Measurements from ENCODE around the gene CYTH2.

CYTH2 gene

DNA sequence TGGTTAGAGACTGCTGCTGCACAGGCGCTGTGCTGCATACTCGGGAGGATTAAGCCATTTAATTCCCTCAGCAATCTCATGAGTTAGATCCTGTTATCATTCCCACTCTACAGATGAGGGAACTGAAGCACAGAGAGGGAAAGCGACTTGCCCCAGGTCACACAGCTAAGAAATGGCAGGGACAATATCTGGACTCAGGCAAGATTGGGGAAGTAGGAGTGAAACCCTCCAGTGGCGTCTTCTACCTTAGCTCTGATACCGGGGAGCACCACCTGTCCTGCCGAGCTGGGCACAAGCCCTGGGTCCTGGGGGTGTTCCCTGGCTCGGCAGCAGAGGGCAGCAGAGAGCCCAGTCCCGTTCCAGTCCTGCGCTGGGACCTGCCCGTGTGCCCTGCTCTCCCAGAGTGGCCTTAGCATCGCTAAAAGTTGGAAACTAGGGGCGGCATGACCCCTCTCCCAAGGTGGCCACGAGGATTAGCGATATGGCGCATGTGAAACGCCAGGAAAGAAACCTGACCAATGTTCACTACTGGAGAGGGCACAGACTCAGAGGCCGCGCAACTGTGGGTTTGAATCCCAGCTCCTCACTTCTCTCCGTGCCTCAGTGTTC lies 20.5 kb downstream of the CYTH2 start:
- peak in 1 of 2 donors; percentile 53 for DNase-seq
- intact Hi-C loops (cut with DNase I; ENCODE audit: low total_unique reads) = loop anchor here (5.0 kb wide), 1 partner anchor 93 kb away; no protein-coding TSS in a partner anchor
- peak; percentile 84 to 95 for TF ChIP-seq CTCF (IDR thresholded peaks at IDR 0.05)
- Histone ChIP-seq H3K36me3 (no peaks in the 10 kb centered on the region), H3K27me3 (peaks cover 0 to 31% of the 10 kb centered on the region in 2 donors), H3K4me3 (no peak overlapping the region), H3K4me1 (peaks cover 0 to 64% (median 27%) of the 10 kb centered on the region in 4 donors), H3K27ac (no peak overlapping the region), H3K9me3 (no peaks in the 10 kb centered on the region)

- Histone ChIP-seq H3K36me3 (no peaks in the 10 kb centered on the region), H3K4me3 (no peak overlapping the region), H3K27me3 (peaks cover 0 to 28% of the 10 kb centered on the region in 2 donors), H3K4me1 (peaks cover 0 to 64% (median 27%) of the 10 kb centered on the region in 4 donors), H3K27ac (no peak overlapping the region), H3K9me3 (no peaks in the 10 kb centered on the region)
- intact Hi-C loops (cut with DNase I; ENCODE audit: low total_unique reads) = loop anchor here (5.0 kb wide), 1 partner anchor 91 kb away; no protein-coding TSS in a partner anchor
- no peak for TF ChIP-seq CTCF (IDR thresholded peaks at IDR 0.05)
- no peak for DNase-seq
Observed at GRCh38 chr19:48490981-48491792, 22.0 kb downstream of the CYTH2 start.

- Histone ChIP-seq H3K36me3 (no peaks in the 10 kb centered on the region), H3K4me1 (peaks cover 0 to 64% (median 27%) of the 10 kb centered on the region in 4 donors), H3K4me3 (no peak overlapping the region), H3K27me3 (peaks cover 0 to 29% of the 10 kb centered on the region in 2 donors), H3K27ac (no peak overlapping the region), H3K9me3 (no peaks in the 10 kb centered on the region)
- intact Hi-C loops (cut with DNase I; ENCODE audit: low total_unique reads) = loop anchor here (5.0 kb wide), 1 partner anchor 91 kb away; no protein-coding TSS in a partner anchor
- DNase-seq = no peak
- no peak for TF ChIP-seq CTCF (IDR thresholded peaks at IDR 0.05)
Observed at GRCh38 chr19:48491793-48492123, 22.6 kb downstream of the CYTH2 start.

DNA sequence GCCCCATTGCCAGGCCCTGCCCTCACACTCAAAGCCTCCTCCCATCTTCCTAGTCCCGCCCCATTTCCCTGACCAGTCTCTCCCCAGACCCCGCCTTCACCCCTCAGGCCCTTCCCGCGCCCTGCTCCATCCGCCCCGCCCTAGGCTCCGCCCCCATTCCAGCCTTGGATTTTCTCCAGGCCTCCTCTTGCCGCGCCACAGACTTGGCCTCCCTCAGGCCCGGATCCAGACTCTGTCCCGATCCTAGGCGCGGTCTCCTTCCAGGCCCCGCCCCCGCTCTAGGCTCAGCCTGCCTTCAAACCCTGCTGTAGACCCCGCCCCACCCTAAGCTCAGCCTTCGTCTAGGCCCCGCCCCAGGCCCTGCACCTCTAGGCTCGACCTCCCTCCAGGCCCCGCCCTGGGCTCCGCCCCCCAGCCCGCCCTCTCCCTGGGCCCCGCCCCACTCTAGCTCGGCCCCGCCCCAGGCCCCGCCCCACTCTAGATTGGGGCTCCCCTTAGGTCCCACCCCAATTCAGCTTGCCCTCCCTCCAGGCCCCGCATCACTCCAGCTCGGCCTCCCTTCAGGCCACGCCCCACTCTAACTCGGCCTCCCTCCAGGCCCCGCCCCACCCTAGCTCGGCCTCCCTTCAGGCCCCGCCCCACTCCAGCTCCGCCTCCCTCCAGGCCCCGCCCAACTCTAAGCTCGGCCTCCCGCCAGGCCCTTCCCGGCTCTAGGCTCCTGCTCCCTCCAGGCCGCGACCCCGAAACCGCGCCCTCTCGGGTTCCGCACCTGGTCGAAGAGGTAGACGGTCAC lies 24.0 kb downstream of the CYTH2 start:
- Histone ChIP-seq H3K4me3 (peak overlapping the region; percentile 46 to 56), H3K27me3 (peaks cover 0 to 43% of the 10 kb centered on the region in 2 donors), H3K27ac (peak overlapping the region; percentile 25 to 56), H3K4me1 (peaks cover 0 to 55% (median 25%) of the 10 kb centered on the region in 4 donors), H3K9me3 (no peaks in the 10 kb centered on the region), H3K36me3 (no peaks in the 10 kb centered on the region)
- DNase-seq = peak; percentile 96 to 97
- intact Hi-C loops (cut with DNase I; ENCODE audit: low total_unique reads) = loop anchor here (5.0 kb wide), 1 partner anchor 89 kb away; no protein-coding TSS in a partner anchor
- no peak for TF ChIP-seq CTCF (IDR thresholded peaks at IDR 0.05)

- peaks cover 0 to 50% of the 10 kb centered on the region in 2 donors for H3K27me3 ChIP-seq
- intact Hi-C loops (cut with DNase I; ENCODE audit: low total_unique reads) = loop anchor here (5.0 kb wide), 1 partner anchor 88 kb away; no protein-coding TSS in a partner anchor
Observed at GRCh38 chr19:48493718-48494401, 24.7 kb downstream of the CYTH2 start.

More at GRCh38 chr19:48493718-48494401, 24.7 kb downstream of the CYTH2 start:
- Histone ChIP-seq H3K9me3 (no peaks in the 10 kb centered on the region), H3K4me3 (peak overlapping the region; percentile 46 to 56), H3K27ac (peak overlapping the region; percentile 25 to 56), H3K36me3 (no peaks in the 10 kb centered on the region), H3K4me1 (peaks cover 0 to 56% (median 25%) of the 10 kb centered on the region in 4 donors)
- DNase-seq = no peak
- TF ChIP-seq CTCF (IDR thresholded peaks at IDR 0.05) = no peak
